ENCODE data around the gene NUP43. TPM values are rescaled to one million over a fixed set of nuclear protein-coding genes. Genes with fewer than 3 reads are reported as not detected.
"Not testable (repeated sequence)": the region's sequence is repeated elsewhere in the genome, so short reads cannot be mapped to it uniquely, and the experiment has no call there.

Gene NUP43
- total RNA-seq, 6 experiments from 2014 or later: 29.6 to 43.3 (median 37.2) TPM

DNA sequence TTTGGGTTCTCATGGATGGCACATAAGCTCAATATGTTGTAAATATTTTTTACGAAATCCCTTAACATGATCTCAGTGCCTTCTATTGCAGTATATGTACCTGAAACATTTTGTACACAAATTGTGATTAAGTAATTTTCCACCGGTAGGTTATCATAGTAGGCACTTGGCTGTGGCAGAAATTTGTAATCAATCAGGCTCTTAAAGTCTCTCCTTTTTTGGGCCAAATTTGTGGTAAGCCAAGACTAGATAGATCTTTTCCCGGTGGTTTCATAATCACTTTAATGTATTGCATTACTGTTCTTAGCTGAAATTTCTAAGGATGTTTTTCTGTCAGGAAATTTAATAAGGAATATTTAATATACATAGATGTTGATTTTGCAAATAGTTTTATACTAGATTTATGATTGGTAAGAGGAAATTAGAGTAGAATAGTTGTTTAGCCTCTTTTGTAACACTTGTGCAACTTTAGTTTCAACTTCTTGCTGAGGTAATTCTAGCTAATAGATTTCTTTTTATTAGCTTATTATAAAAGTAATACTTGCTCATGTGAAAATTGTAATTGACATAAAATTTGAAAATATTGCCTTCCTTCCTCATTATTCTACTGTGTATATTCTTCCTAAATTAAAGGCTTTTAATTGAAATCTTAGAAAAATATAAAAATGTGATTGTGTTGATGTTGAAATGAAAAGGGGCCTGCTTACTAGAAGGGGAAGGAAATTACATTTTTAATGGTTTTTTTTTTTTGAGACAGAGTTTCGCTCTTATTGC, 6.5 kb upstream of the NUP43 start:
- no peaks in the 10 kb centered on the region; the same call in 1 of the 2 replicates for H3K36me3 Mint-ChIP-seq (ENCODE audit: low read depth)
- DNase-seq: no peak
- no peaks in the 10 kb centered on the region for H3K9me3 Mint-ChIP-seq
- 0 out of 2 replicates have a peak overlapping the region, but pooled peaks have one; percentile 42 for H3K4me3 Mint-ChIP-seq
- H3K27ac Mint-ChIP-seq: no peak overlapping the region
- peaks cover 1% of the 10 kb centered on the region; the same call in 1 of the 2 replicates for H3K27me3 Mint-ChIP-seq (ENCODE audit: insufficient read depth)
- peaks cover 29% of the 10 kb centered on the region for H3K4me1 Mint-ChIP-seq (ENCODE audit: low read depth)
- TF ChIP-seq, protein P1, sequence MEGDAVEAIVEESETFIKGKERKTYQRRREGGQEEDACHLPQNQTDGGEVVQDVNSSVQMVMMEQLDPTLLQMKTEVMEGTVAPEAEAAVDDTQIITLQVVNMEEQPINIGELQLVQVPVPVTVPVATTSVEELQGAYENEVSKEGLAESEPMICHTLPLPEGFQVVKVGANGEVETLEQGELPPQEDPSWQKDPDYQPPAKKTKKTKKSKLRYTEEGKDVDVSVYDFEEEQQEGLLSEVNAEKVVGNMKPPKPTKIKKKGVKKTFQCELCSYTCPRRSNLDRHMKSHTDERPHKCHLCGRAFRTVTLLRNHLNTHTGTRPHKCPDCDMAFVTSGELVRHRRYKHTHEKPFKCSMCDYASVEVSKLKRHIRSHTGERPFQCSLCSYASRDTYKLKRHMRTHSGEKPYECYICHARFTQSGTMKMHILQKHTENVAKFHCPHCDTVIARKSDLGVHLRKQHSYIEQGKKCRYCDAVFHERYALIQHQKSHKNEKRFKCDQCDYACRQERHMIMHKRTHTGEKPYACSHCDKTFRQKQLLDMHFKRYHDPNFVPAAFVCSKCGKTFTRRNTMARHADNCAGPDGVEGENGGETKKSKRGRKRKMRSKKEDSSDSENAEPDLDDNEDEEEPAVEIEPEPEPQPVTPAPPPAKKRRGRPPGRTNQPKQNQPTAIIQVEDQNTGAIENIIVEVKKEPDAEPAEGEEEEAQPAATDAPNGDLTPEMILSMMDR (IDR thresholded peaks at IDR 0.05): no peak

DNA sequence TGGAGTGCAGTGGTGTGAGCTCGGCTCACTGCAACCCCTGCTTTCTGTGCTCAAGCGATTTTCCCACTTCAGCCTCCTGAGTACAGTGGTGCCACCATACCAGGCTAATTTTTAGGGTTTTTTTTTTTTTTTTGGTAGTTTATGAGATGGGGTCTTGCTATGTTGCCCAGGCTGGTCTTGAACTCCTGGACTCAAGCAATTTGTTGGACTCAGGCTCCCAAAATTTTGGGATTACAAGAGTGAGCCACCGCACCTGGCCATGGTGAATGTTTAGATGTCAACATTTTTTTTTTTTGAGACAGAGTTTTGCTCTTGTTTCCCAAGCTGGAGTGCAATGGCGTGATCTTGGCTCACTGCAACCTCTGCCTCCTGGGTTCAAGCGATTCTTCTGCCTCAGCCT, 5.6 kb upstream of the NUP43 start:
- H3K27ac Mint-ChIP-seq; H3K9me3 Mint-ChIP-seq; H3K36me3 Mint-ChIP-seq (ENCODE audit: low read depth); H3K27me3 Mint-ChIP-seq (ENCODE audit: insufficient read depth); DNase-seq: not testable (repeated sequence)
- H3K4me1 Mint-ChIP-seq (ENCODE audit: low read depth): peaks cover 35% of the 10 kb centered on the region
- H3K4me3 Mint-ChIP-seq: peak overlapping the region; percentile 42; the same call in 1 of the 2 replicates

DNA sequence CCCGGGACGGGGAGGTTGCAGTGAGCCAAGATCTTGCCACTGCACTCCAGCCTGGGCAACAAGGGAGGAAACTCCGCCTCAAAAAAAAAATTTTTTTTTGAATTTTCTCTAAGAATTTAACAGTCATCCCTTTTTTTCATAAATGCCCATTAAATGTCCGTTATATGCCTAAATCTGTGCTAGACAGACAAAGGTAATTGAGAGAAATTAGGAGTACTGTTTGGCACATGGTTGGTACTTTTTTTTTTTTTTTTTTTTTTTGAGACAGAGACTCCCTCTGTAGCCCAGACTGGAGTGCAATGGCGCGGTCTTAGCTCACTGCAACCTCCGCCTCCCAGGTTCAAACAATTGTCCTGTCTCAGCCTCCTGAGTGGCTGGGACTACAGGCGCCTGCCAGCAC, 4.9 kb upstream of the NUP43 start:
- no peak overlapping the region for H3K27ac Mint-ChIP-seq
- peaks cover 41% of the 10 kb centered on the region for H3K4me1 Mint-ChIP-seq (ENCODE audit: low read depth)
- no peaks in the 10 kb centered on the region for H3K9me3 Mint-ChIP-seq
- peak overlapping the region; percentile 93 for H3K4me3 Mint-ChIP-seq
- DNase-seq: no peak
- H3K36me3 Mint-ChIP-seq (ENCODE audit: low read depth): no peaks in the 10 kb centered on the region; the same call in 1 of the 2 replicates
- H3K27me3 Mint-ChIP-seq (ENCODE audit: insufficient read depth): peaks cover 1% of the 10 kb centered on the region; the same call in 1 of the 2 replicates
- TF ChIP-seq, protein P1 (IDR thresholded peaks at IDR 0.05): no peak

DNA sequence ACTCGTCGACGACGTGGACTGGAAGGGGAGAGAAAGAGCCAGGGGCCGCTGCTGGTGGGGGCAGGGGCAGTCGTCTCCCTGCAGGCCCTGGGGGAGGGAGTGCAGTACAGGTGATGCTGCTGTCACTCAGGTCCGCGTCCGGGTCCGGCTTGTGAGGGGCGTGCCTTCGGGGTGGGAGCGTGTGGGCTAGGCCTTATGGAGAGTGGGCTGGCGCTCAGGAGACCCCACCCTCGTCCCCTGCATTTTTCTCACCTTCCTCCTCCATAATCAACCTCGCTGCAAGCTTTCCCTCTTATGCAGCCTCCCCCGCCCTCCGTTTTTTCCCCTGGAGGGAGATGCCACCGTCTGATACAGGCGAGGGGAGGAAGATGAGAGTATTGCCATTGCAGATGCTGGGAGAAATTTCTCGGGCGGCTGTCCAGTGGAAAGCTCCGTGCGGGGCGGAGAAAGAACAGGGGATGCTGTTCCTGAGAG, 3.8 kb upstream of the NUP43 start:
- Mint-ChIP-seq H3K27me3 (ENCODE audit: insufficient read depth) (peaks cover 1% of the 10 kb centered on the region; the same call in 1 of the 2 replicates), H3K36me3 (ENCODE audit: low read depth) (no peaks in the 10 kb centered on the region; the same call in 1 of the 2 replicates), H3K4me1 (ENCODE audit: low read depth) (peaks cover 41% of the 10 kb centered on the region), H3K27ac (peak overlapping the region; percentile 77), H3K9me3 (no peaks in the 10 kb centered on the region), H3K4me3 (peak overlapping the region; percentile 93)
- peak; percentile 70 for DNase-seq
- TF ChIP-seq, protein P1 (IDR thresholded peaks at IDR 0.05): no peak

DNA sequence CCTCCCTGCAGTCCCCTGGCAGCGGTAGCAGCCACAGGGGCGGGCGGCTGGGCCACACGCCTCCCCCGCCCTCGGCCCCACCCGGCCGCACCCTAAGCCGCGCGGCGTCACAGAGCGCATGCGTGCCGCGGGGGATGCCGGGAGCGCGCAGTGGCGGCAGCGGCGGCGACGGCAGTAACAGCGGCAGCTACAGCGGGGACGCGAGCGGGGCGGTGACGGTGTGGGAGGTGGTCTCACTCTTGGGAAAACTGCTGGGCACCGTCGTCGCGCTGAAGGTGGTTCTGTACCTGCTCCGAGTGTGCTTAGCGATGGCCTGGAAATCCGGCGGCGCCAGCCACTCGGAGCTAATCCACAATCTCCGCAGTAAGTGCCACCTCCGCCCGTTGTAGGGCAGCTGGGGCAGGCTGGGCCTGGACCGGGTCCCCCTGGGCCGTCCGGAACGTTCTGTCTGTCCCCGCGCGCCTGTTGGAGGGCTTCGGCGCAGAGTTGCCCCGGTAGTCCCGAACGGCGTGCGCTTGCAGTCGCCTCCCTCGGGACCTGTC, 3.3 kb upstream of the NUP43 start, which contains the start of gene PCMT1:
PCMT1 (plus strand) TSS at position 148 of the 542 bp plus-strand sequence; CDS start at position 309, 161 bp downstream.
- DNase-seq: peak; percentile 86
- peak within 1 kb of the TSS; percentile 87 for H3K27ac Mint-ChIP-seq
- H3K9me3 Mint-ChIP-seq: no peaks in the 10 kb centered on the region
- peaks cover 41% of the 10 kb centered on the region for H3K4me1 Mint-ChIP-seq (ENCODE audit: low read depth)
- no peaks in the 10 kb centered on the region; the same call in 1 of the 2 replicates for H3K36me3 Mint-ChIP-seq (ENCODE audit: low read depth)
- TF ChIP-seq, protein P1 (IDR thresholded peaks at IDR 0.05): no peak
- peaks cover 1% of the 10 kb centered on the region; the same call in 1 of the 2 replicates for H3K27me3 Mint-ChIP-seq (ENCODE audit: insufficient read depth)
- peak within 1 kb of the TSS; percentile 93 for H3K4me3 Mint-ChIP-seq

DNA sequence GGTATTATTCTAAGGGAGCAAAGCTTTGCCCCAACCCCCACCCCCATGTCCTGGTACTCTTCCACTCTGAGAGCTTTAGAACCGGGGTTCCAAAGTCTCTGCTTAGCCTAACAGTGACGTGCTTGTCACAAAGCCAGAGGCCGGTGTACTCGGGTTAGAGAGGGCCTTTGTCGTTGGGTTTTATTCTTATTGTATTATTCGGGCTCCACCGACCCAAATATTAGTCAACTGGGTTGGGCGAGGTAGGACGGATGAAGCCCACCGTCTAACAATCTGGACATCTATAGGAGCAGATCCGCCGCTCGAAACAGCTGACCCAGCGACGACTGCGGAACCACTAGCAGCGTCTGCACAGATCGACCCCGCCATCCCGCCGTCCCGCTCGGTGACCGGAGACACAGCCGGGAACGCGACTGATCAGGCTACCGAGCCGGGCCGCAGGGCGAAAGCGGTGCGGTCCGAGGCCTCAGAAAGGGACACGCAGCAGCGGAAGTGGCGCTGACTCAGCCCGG, 2.8 kb upstream of the NUP43 start:
- Mint-ChIP-seq H3K4me1 (ENCODE audit: low read depth) (peaks cover 41% of the 10 kb centered on the region), H3K4me3 (peak overlapping the region; percentile 93), H3K27ac (peak overlapping the region; percentile 87)
- not testable (repeated sequence) for H3K9me3 Mint-ChIP-seq; DNase-seq; H3K36me3 Mint-ChIP-seq (ENCODE audit: low read depth); H3K27me3 Mint-ChIP-seq (ENCODE audit: insufficient read depth)

DNA sequence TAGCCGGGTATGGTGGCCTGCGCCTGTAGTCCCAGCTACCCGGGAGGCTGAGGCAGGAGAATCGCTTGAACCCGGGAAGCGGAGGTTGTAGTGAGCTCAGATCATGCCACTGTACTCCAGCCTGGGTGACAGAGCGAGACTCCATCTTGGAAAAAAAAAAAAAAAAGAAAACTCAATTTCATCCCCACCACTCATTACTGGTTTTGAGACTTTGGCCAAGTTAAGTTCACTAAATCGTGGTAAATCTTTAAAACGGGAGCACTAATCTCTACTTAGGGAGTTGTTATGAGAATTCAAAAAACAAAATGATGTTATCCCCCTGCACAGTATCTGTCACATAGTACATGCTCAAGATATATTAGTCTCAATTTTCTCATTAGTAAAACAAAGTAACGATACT, 1.1 kb downstream of the NUP43 start:
- not testable (repeated sequence) for DNase-seq; H3K27me3 Mint-ChIP-seq (ENCODE audit: insufficient read depth); H3K9me3 Mint-ChIP-seq; H3K36me3 Mint-ChIP-seq (ENCODE audit: low read depth)
- Mint-ChIP-seq H3K27ac (peak overlapping the region; percentile 90), H3K4me1 (ENCODE audit: low read depth) (peaks cover 21% of the 10 kb centered on the region), H3K4me3 (peak overlapping the region; percentile 100)

Measured in HFFc6 (cell line).